HL-60 (cell line): ENCODE results near the gene AGPAT2.

ENCODE experiments used
- DNase-seq, 2 experiments: peaks; one replicate each; pipeline ENCODE4 v3.0.0-alpha.2; 2010 to 2020; ENCODE audit warnings: low read depth in 1 of 2, low spot score in 1 of 2
- H3K27ac ChIP-seq: fragments of 250-450 bp; sonication (Bioruptor Pico); replicated peaks from 2 replicates; pipeline ENCODE4 v1.5.1; 2020; ENCODE audit warnings: mild to moderate bottlenecking, moderate library complexity
- H3K27me3 ChIP-seq: fragments of 250-450 bp; sonication (Bioruptor Pico); 2 replicates; pipeline ENCODE4 v1.5.1; 2021; ENCODE audit warnings: mild to moderate bottlenecking, moderate library complexity; ENCODE audit not compliant: insufficient read depth, poor library complexity, severe bottlenecking
- H3K4me3 ChIP-seq: replicated peaks from 2 replicates; pipeline ENCODE4 v1.5.1; 2011; ENCODE audit warnings: mild to moderate bottlenecking, control low read depth, low read length; ENCODE audit not compliant: insufficient read depth
- CTCF ChIP-seq: IDR thresholded peaks from one replicate; pipeline ENCODE4 v1.5.1; 2011; ENCODE audit warnings: low read length, control low read depth, inconsistent platforms; ENCODE audit not compliant: insufficient read depth
- GABPA ChIP-seq: IDR thresholded peaks from 2 replicates; pipeline ENCODE4 v1.6.1; 2012; ENCODE audit warnings: low read depth
- POLR2AphosphoS5 ChIP-seq: IDR thresholded peaks from 2 replicates; pipeline ENCODE4 v1.6.1; 2012; ENCODE audit warnings: low read depth
- SPI1 ChIP-seq: IDR thresholded peaks from 2 replicates; pipeline ENCODE4 v1.6.1; 2012; ENCODE audit warnings: low read depth, mild to moderate bottlenecking, borderline replicate concordance
- TF ChIP-seq, protein P1 (sequence below): IDR thresholded peaks from 2 replicates; pipeline ENCODE4 v1.6.1; 2012; ENCODE audit warnings: low read depth; ENCODE audit not compliant: insufficient replicate concordance

AGPAT2 gene

DNA sequence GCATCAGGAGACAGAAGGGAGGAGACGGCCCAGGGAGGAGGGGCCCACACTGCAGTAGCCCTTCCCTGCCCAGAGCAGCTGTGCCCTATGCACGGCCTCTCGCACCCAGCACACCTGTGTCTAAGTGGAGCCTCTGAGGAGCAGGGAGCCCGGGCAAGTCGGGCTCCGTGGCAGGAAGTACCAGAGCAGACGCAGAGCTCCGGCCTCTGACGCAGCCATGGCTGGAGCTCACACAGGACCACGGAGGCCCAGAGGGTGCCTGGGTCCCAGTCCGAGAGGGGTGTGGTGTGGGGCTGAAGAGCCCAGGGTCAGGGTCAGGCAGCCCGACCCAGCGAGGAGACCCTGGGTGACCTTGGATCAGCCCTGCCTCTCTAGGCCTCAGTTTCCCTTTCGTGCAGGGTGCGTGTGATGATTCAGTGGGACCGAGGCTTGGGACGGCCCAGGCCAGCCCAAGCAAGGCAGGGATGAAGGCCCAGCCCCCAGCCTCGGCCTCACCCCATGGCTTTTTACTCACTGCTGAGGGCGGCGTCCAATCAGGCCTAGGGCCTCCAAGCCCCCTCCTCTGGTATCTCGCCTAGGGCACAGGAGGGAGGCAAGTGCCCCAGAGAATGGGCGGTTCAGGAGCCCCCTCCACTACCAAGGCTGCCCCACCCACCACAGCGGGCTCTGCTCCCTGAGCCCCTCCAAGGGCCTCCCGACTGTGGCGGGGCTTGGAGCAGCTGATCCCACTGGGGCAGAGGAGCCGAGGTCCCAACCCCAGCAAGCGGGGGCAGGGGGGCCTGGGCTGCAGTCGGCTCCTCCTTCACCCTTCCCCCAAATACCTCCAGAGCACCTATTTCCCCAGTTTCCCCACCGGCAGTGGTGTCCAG, 4.3 kb upstream of the AGPAT2 start:
- TF ChIP-seq CTCF (no peak), POLR2AphosphoS5 (no peak), SPI1 (no peak), GABPA (no peak)
- TF ChIP-seq, protein P1, sequence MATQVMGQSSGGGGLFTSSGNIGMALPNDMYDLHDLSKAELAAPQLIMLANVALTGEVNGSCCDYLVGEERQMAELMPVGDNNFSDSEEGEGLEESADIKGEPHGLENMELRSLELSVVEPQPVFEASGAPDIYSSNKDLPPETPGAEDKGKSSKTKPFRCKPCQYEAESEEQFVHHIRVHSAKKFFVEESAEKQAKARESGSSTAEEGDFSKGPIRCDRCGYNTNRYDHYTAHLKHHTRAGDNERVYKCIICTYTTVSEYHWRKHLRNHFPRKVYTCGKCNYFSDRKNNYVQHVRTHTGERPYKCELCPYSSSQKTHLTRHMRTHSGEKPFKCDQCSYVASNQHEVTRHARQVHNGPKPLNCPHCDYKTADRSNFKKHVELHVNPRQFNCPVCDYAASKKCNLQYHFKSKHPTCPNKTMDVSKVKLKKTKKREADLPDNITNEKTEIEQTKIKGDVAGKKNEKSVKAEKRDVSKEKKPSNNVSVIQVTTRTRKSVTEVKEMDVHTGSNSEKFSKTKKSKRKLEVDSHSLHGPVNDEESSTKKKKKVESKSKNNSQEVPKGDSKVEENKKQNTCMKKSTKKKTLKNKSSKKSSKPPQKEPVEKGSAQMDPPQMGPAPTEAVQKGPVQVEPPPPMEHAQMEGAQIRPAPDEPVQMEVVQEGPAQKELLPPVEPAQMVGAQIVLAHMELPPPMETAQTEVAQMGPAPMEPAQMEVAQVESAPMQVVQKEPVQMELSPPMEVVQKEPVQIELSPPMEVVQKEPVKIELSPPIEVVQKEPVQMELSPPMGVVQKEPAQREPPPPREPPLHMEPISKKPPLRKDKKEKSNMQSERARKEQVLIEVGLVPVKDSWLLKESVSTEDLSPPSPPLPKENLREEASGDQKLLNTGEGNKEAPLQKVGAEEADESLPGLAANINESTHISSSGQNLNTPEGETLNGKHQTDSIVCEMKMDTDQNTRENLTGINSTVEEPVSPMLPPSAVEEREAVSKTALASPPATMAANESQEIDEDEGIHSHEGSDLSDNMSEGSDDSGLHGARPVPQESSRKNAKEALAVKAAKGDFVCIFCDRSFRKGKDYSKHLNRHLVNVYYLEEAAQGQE = no peak
- DNase-seq = no peak
- no peak overlapping the region for H3K4me3 ChIP-seq
- H3K27me3 ChIP-seq = no peaks in the 10 kb centered on the region
- H3K27ac ChIP-seq = no peak overlapping the region

DNA sequence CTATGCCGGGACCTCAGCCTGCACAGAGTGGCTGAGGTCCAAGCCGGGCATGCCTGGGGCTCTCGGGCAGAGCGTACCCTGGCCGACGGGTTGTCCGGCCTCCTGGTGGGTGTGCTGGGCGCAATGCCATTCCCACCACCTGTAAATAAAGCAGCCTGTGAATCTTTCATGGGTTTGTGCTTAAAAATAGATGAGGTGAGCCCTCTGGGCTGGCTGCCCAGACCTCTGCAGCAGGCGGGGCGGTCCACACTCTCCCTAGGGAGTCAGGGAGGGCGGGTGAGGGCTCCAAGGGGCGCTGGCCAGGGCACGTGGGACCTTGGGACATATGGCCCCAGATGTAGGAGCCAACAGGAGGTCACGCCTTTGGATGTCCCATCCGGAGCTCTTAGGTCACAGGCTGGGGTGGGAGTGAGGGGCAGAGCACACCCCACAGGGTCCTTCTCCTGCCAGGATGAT, 3.6 kb upstream of the AGPAT2 start:
- Histone ChIP-seq H3K27ac (no peak overlapping the region), H3K27me3 (no peaks in the 10 kb centered on the region)
- no peak for DNase-seq

More for the DNA sequence above, 3.6 kb upstream of the AGPAT2 start:
- no peak overlapping the region for H3K4me3 ChIP-seq
- TF ChIP-seq CTCF (no peak), POLR2AphosphoS5 (no peak), SPI1 (no peak), GABPA (no peak)
- TF ChIP-seq, protein P1 = no peak
